Endometrial microvascular endothelial cells (primary cell): Measurements from ENCODE around the gene NLRP3. TPM values are rescaled to one million over a fixed set of nuclear protein-coding genes. Genes with fewer than 3 reads are reported as not detected.

Experiments used
- in situ Hi-C: cut with HindIII; loops from 2 replicates; pipeline ENCODE4 v1.10.0; 2017; ENCODE audit warnings: low sequenced_read_pairs, low pct_unique_long_range_greater_than_20kb; ENCODE audit errors: inconsistent ontology term
- total RNA-seq: library from RNA; depleted of rRNA; stranded (reverse); fragments of >200 nt; gene quantifications from one replicate; pipeline ENCODE4 v1.2.3, GENCODE V29; 2015; ENCODE audit errors: inconsistent ontology term

NLRP3 gene
- total RNA-seq, 1 donor from 2014 or later = 4.7 TPM

GRCh38 chr1:247434005-247434404 lies 18.0 kb downstream of the NLRP3 start:
- in situ Hi-C loops = no loop called here

DNA sequence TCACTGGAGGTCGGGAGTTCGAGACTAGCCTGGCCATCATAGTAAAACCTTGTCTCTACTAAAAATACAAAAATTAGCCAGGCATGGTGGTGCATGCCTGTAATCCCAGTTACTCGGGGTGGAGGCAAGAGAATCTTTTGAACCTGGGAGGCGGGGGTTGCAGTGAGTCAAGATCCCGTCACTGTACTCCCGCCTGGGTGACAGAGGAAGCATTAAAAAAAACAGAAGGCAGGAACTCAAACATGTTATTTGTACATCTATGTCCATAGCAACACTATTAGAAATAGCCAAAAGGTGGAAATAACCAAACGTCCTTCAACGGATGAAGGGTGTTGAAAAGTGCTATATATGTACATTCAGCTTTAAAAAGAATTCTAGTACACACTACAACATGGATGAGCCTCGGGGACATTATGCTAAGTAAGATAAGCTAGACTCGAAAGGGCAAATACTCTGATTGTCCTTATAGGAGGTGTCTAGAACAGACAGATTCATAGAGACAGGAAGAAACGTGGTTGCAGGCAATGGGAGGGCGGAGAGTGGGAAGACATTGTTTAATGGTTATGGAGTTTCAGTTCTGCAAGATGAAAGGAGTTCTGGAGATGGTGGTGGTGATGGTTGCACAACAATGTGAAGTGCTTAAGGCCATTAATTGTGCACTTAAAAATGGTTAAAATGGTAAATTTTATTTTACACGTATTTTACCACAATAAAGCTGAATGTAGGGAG lies 19.2 kb downstream of the NLRP3 start:
- in situ Hi-C loops = no loop called here

- in situ Hi-C loops = no loop called here
Measured at GRCh38 chr1:247435759-247436147, 19.8 kb downstream of the NLRP3 start.

GRCh38 chr1:247437551-247438505 lies 21.9 kb downstream of the NLRP3 start:
- in situ Hi-C loops = no loop called here

GRCh38 chr1:247440001-247440620 lies 24.1 kb downstream of the NLRP3 start:
- in situ Hi-C loops = no loop called here

GRCh38 chr1:247441606-247442005 lies 25.6 kb downstream of the NLRP3 start:
- in situ Hi-C loops = no loop called here

DNA sequence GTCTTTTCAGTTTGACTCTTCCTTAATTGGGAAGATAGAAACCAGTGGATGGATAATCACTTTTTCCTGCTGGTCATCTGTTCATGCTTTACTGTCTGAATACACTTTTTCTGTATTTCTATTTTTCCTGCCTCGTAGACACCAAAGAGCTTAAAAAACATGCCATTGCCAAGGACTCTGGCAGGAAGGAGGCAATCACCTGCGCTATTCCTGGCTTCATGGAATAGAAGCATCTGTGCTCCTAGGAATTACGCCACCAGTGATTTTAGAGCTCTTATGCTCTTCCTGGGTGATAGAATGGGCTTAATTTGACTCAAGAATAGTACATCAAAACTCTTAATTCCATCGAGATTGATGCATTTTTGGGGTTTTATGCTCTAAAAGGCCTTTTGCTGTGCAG lies 26.2 kb downstream of the NLRP3 start:
- in situ Hi-C loops = no loop called here

DNA sequence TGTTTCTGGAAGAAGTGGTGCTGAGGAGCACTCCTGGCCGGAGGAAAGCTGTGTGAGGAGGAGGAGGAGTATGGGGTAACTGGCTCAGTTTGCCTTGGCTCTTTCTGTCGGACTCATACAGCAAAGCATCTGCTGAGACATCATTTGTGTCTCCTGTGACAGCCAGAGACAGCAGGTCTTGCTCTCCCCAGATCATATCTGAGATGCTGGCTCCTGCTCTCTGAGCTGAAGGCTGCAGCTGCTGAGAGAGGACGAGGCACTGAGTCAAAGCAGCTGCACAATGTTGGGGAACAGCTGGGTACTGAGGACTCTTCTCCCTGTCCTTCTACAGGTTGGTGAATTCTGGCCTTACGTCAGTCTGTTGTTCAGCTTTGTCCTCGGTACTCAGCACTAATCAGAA lies 27.7 kb downstream of the NLRP3 start:
- in situ Hi-C loops = no loop called here

DNA sequence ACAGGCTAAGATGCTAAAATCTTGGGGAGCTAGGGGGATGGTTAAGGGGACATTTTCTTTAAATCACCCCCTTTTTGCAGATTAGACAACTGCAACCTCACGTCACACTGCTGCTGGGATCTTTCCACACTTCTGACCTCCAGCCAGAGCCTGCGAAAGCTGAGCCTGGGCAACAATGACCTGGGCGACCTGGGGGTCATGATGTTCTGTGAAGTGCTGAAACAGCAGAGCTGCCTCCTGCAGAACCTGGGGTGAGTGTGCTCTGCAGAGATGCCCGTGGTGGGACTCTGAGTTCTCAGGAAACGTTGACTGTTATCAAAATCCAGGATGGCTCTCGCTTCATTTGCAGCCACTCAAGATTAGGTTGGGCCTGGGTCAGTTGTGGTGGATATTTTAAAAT lies 28.6 kb downstream of the NLRP3 start:
- in situ Hi-C loops = no loop called here

GRCh38 chr1:247445526-247446356 lies 29.8 kb downstream of the NLRP3 start:
- in situ Hi-C loops = no loop called here

- in situ Hi-C loops = no loop called here
Measured at GRCh38 chr1:247447162-247447909, 31.4 kb downstream of the NLRP3 start.

- in situ Hi-C loops = no loop called here
Measured at GRCh38 chr1:247448107-247448791, 32.3 kb downstream of the NLRP3 start.

DNA sequence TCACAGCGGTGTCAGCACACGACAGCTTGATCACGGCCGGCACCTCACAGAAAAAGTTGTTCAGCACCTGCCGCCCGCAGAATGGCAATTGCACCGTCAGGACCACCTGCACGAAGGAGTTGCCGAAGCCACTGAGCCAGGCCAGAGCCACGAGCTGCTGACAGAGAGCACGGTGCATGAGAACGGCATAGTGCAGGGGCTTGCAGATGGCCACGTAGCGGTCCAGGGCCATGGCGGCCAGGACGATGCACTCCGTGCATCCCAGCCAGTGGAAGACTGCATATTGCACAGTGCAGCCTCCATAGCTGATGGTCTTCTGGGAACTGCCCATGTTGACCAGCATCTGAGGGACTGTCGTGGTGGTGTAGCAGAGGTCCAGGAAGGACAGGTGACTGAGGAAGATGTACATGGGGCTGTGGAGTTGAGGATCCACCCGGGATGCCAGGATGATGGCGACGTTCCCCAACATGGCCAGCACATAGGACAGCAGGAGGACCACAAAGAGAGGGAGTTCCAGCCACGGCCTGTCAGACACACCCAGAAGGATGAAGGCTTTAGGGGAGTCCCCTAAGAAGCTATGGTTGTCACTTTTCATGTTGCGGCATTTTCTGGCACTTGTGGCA lies 35.5 kb downstream of the NLRP3 start:
- in situ Hi-C loops = no loop called here

DNA sequence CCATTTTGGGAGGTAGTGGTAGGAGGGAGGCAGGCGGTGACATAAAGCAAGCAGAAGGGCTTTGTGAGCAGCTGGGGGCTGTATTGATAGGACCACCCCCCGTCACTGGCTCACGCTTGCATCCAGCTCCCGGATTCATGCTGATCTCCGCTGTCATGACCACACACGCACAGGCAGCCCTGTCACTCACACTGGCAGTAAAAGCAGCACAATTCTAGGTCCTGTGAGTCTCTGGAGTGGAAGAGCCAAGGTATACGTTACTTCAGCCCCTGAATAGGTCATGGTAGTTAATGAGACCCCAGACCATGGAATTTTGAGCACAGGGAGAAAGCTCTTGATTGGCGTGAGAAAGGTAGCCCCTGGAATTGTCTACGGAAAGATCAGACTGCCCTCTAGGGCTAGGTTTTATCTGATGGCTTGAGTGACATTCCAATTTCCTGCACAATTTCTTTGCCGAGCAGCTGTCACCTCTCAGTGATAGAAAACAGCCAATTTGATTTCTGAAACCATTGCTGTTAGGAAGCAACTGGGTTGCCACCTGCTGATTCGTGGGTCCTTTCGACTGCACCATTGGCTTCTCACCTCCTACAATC lies 36.6 kb downstream of the NLRP3 start:
- in situ Hi-C loops = no loop called here

DNA sequence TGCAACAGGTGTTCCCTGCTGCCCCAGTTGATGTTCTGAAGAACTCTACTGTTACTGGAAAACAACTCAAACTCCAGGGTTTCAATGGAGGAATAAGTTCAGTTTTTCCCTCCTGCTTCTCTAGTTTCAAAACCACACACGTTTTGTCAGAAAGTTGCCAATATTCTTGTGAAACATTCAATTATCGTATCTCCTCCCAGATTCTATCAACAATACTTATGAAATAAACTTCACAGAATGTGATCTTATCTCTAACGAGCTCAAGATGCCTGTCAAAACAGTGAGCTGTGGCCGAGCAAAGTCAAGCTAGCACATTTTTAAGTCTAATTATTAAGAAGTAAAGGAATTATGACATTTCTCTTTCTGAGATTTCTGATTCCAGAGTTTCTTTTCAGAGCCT lies 37.3 kb downstream of the NLRP3 start:
- in situ Hi-C loops = no loop called here

GRCh38 chr1:247453997-247454396 lies 38.0 kb downstream of the NLRP3 start:
- in situ Hi-C loops = no loop called here

DNA sequence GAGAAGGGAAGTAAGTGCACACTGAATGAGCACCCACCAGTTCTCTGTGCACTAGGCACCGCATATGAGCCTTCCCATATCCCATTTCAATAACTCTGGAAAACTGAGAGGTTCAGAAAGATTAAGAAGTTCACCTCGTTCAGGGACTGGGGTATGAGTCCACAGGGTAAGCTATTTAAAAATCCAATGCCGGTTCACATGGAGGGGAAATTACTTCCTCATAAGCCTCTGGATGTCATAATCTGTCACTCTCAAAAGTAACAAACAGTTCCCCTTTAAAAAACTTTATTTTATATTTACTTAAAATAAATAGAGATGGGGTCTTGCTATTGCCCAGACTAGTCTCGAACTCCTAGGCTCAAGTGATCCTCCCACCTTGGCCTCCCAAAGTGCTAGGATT lies 40.0 kb downstream of the NLRP3 start:
- in situ Hi-C loops = no loop called here
